GM12892 (cell line): ENCODE data around the gene PRKCH.

ENCODE experiments used
- POLR2A ChIP-seq: IDR thresholded peaks from 2 replicates; pipeline ENCODE4 v1.6.1; 2011; ENCODE audit warnings: low read depth, low read length, control low read depth
- TAF1 ChIP-seq: IDR thresholded peaks from 2 replicates; pipeline ENCODE4 v1.6.1; 2011; ENCODE audit warnings: low read depth, mild to moderate bottlenecking, control low read depth, low read length, borderline replicate concordance

GRCh38 chr14:61474015-61474414, 152.6 kb downstream of the PRKCH start:
- TF ChIP-seq TAF1 (no peak), POLR2A (no peak)
